Stomach smooth muscle (tissue), 2 donors: ENCODE results near the gene SNAP29.
"Not testable (repeated sequence)": the region's sequence is repeated elsewhere in the genome, so short reads cannot be mapped to it uniquely, and the experiment has no call there.

Experiments
- H3K27ac ChIP-seq: one replicate; pipeline ENCODE4 v1.7.0; 2013; ENCODE audit warnings: mild to moderate bottlenecking, low read length, inconsistent platforms
- H3K27me3 ChIP-seq, 2 donors: one replicate each; pipeline ENCODE4 v1.7.0; 2013; ENCODE audit warnings: low read length in 2 of 2; ENCODE audit not compliant: insufficient read depth in 2 of 2, control insufficient read depth in 1 of 2
- H3K36me3 ChIP-seq, 2 donors: one replicate each; pipeline ENCODE4 v1.7.0; 2013; ENCODE audit warnings: low read length in 2 of 2; ENCODE audit not compliant: control insufficient read depth in 2 of 2, insufficient read depth in 2 of 2
- H3K4me1 ChIP-seq: one replicate; pipeline ENCODE4 v1.7.0; 2013; ENCODE audit warnings: low read length; ENCODE audit not compliant: control insufficient read depth, insufficient read depth
- H3K4me3 ChIP-seq, 2 donors: one replicate each; pipeline ENCODE4 v1.7.0; 2013; ENCODE audit warnings: low read length in 2 of 2
- H3K9ac ChIP-seq, 2 donors: one replicate each; pipeline ENCODE4 v1.7.0; 2013; ENCODE audit warnings: low read length in 2 of 2, mild to moderate bottlenecking in 1 of 2
- H3K9me3 ChIP-seq, 2 donors: one replicate each; pipeline ENCODE4 v1.7.0; 2013; ENCODE audit warnings: low read length in 2 of 2; ENCODE audit not compliant: control insufficient read depth in 2 of 2
- donor health status: healthy.
- donor health status: Pancreatic carcinoma.

The SNAP29 gene

DNA sequence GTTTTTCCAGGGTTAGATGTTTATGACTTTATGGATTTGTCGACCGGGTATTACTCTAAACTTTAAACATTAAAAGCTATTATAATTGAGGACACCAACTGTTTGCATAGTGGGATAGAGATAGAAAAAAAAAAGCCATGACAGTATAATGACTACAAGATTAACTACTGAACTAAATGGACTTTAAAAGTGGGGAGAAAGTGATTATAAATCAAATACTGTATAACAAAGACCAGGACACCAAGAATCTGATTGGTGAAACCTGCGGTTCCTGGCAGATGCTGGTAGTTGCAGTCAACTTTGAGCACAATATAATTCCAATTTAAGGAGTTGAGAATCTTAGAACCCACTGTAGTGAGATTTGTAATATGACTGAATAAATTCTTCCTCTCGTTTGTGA is 60.9 kb downstream of the SNAP29 start:
- Histone ChIP-seq H3K4me1 (peaks cover 20% of the 10 kb centered on the region), H3K36me3 (no peaks in the 10 kb centered on the region), H3K4me3 (peak overlapping the region; percentile 61 to 97), H3K27me3 (no peaks in the 10 kb centered on the region), H3K9me3 (no peaks in the 10 kb centered on the region), H3K27ac (no peak overlapping the region), H3K9ac (peak overlapping the region; percentile 1 to 60)

DNA sequence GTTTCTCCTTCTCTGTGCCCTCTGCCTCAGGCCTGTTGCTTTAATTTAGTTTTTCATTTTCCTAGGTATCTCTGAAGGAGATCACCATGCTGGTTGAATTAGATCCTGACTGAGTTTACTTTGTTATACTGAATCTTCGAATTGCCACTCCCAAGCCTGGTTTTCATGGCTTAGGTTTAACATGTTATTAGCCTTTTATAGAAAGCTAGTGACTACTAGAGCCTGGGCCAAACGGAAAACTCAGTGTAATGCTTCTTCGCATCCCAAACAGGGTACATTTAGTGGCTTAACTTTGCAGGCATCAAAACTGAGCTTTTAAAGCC is 62.0 kb downstream of the SNAP29 start:
- H3K4me1 ChIP-seq, result peaks cover 20% of the 10 kb centered on the region
- H3K27me3 ChIP-seq, result no peaks in the 10 kb centered on the region
- H3K36me3 ChIP-seq, result peaks cover 0 to 3% of the 10 kb centered on the region in 2 donors
- H3K4me3 ChIP-seq, result peak overlapping the region; percentile 61 to 97
- no peak overlapping the region for H3K27ac ChIP-seq
- no peaks in the 10 kb centered on the region for H3K9me3 ChIP-seq
- peak overlapping the region; percentile 2 to 47 for H3K9ac ChIP-seq

DNA sequence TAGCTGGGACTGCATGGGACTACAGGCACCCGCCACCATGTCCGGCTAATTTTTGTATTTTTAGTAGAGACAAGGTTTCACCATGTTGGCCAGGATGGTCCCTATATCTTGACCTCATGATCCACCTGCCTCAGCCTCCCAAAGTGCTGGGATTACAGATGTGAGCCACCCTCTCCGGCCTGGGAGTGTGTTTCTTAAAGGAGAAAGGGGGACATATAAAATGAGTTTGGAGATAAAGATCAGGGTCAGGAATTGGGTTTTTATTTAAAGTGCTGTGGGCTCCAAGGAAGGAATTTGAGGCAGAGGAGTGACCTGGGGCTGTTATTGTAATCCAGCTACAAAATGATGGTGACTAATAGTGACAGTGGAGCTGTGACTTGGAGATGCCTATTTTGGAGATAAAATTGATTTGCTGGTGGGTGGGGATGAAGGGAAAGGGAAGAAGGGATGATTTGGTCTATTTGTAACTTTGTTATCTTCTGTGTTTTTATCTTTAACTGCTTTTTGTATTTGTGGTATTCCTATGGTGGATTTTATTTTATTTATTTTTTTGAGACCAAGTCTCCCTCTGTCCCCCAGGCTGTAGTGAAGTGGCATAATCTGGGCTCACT is 63.4 kb downstream of the SNAP29 start:
- H3K4me1 ChIP-seq, result peaks cover 15% of the 10 kb centered on the region
- H3K4me3 ChIP-seq, result no peak overlapping the region
- H3K27ac ChIP-seq, result no peak overlapping the region
- H3K9ac ChIP-seq, result no peak overlapping the region
- no peaks in the 10 kb centered on the region for H3K9me3 ChIP-seq
- no peaks in the 10 kb centered on the region for H3K27me3 ChIP-seq
- peaks cover 0 to 3% of the 10 kb centered on the region in 2 donors for H3K36me3 ChIP-seq

DNA sequence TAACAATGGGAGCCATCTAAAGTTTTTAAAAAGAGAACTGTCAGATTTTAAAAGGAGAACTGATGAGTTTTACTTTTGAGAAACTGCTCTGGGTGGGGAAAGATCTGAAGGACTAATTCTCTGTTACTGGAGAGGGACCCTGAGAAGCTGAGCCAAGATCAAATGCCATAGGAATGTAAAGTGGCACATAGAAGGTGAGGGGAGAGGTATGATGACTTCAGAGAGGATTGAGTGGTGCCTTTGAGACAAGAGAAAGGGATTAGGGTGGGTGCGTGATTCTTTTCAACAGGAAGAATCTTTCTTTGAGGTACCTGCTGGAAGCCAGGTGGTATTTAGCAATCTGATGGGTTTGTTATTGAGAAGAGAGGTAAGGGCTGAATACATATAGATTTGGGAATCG is 67.4 kb downstream of the SNAP29 start:
- H3K4me3 ChIP-seq, result no peak overlapping the region
- peaks cover 0 to 3% of the 10 kb centered on the region in 2 donors for H3K36me3 ChIP-seq
- peaks cover 5% of the 10 kb centered on the region for H3K4me1 ChIP-seq

DNA sequence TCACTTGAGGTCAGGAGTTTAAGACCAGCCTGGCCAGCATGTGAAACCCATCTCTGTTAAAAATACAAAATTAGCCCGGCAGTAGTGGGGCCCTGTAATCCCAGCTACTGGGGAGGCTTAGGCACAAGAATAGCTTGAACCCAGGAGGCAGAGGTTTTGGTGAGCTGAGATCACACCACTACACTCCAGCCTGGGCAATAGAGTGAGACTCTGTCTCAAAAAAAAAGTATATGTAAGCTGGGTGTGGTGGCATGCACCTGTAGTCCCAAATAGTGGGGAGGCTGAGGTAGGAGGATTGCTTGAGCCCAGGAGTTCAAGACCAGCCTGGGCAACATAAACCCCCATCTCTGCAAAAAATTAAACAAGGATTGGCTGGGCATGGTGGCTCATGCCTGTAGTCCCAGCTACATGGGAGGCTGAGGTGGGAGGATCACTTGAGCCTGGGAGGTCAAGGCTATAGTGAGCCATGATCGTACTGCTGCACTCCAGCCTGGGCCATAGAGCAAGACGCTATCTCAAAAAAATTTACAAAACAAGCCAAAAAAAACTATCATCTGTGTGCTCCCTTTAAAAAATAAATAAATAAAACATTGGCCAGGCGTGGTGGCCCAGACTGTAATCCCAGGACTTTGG is 69.2 kb downstream of the SNAP29 start:
- Histone ChIP-seq H3K9ac (no peak overlapping the region), H3K4me3 (no peak overlapping the region), H3K27ac (no peak overlapping the region), H3K9me3 (no peaks in the 10 kb centered on the region), H3K36me3 (peaks cover 0 to 3% of the 10 kb centered on the region in 2 donors), H3K4me1 (peaks cover 5% of the 10 kb centered on the region), H3K27me3 (no peaks in the 10 kb centered on the region)

More for the DNA sequence above, 67.4 kb downstream of the SNAP29 start:
- Histone ChIP-seq H3K27me3 (no peaks in the 10 kb centered on the region), H3K27ac (no peak overlapping the region), H3K9me3 (no peaks in the 10 kb centered on the region), H3K9ac (no peak overlapping the region)

DNA sequence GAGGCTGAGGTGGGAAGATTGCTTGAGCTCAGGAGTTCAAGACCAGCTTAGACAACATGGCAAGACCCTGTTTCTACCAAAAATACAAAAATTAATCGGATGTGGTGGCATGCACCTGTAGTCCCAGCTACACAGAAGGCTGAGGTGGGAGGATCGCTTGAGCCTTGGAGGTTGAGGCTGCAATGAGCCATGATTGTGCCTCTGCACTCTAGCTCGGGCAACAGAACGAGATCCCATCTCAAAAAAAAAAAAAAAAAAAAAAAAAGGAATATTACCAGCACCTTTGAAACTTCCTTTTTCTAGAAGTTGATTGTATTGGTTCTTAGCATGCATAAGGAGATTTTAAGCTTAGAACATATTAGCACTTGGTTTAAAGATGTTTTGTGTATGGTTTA is 69.8 kb downstream of the SNAP29 start:
- Histone ChIP-seq H3K27ac (no peak overlapping the region), H3K9ac (no peak overlapping the region), H3K36me3 (peaks cover 0 to 3% of the 10 kb centered on the region in 2 donors), H3K4me3 (no peak overlapping the region), H3K4me1 (peaks cover 5% of the 10 kb centered on the region), H3K27me3 (no peaks in the 10 kb centered on the region), H3K9me3 (no peaks in the 10 kb centered on the region)

DNA sequence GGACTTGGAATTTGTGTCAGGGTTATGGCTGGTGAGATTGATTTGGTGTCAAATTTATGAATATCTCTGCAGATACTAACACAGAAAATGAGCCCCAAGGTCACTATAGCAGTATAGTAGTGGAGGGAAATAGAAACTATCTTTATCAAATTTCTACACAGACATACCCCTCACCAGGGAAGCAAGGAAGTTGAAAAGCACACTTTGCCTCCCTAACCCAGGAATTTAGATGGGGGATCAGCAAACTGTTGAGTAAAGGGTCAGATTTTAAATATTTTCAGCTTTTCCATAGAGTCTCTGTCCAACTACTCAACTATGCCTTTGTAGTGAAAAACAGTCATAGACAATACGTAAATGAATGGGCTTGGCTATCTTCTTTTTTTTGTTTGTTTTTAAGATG is 71.2 kb downstream of the SNAP29 start:
- no peaks in the 10 kb centered on the region for H3K27me3 ChIP-seq
- H3K9ac ChIP-seq, result no peak overlapping the region
- H3K9me3 ChIP-seq, result no peaks in the 10 kb centered on the region
- H3K4me1 ChIP-seq, result no peaks in the 10 kb centered on the region
- H3K27ac ChIP-seq, result no peak overlapping the region
- peaks cover 3 to 7% of the 10 kb centered on the region in 2 donors for H3K36me3 ChIP-seq
- no peak overlapping the region for H3K4me3 ChIP-seq

DNA sequence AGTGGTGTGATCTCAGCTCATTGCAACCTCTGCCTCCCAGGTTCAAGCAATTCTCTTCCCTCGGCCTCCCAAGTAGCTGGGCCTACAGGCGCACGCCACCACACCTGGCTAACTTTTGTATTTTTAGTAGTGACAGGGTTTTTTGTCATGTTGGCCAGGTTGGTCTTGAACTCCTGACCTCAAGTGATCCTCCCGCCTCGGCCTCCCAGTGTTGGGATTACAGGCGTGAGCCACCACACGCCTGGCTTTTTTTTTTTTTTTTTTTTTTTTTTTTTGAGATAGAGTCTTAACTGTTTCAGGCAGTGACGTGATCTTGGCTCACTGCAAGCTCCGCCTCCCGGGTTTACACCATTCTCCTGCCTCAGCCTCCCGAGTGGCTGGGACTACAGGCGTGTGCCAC is 71.6 kb downstream of the SNAP29 start:
- H3K9ac ChIP-seq, H3K4me3 ChIP-seq, H3K27me3 ChIP-seq, H3K4me1 ChIP-seq, H3K36me3 ChIP-seq, H3K27ac ChIP-seq, H3K9me3 ChIP-seq: not testable (repeated sequence)

DNA sequence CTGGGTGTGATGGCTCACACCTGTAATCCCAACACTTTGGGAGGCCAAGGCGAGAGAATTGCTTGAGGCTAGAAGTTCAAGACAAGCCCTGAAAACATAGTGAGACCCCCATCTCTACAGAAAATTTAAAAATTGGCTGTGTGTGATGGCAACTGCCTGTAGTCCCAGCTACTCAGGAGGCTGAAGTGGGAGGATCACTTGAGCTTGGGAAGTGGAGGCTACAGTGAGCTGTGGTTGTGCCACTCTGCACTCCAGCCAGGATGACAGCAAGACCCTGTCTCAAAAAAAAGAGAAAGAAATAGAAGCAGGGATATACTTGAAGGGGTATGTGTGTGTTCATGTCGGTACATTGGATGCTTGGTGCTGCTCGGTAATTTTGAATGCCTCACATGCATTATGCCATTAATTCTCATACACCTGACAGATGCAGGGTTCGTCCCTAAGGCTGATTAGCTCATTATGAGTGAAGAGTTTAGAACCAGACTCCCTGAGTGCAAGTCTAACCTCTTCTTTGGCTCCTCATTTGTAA is 72.4 kb downstream of the SNAP29 start:
- Histone ChIP-seq H3K4me3 (no peak overlapping the region), H3K9ac (no peak overlapping the region), H3K36me3 (peaks cover 3 to 4% of the 10 kb centered on the region in 2 donors), H3K9me3 (no peaks in the 10 kb centered on the region), H3K27ac (no peak overlapping the region), H3K4me1 (no peaks in the 10 kb centered on the region), H3K27me3 (no peaks in the 10 kb centered on the region)

DNA sequence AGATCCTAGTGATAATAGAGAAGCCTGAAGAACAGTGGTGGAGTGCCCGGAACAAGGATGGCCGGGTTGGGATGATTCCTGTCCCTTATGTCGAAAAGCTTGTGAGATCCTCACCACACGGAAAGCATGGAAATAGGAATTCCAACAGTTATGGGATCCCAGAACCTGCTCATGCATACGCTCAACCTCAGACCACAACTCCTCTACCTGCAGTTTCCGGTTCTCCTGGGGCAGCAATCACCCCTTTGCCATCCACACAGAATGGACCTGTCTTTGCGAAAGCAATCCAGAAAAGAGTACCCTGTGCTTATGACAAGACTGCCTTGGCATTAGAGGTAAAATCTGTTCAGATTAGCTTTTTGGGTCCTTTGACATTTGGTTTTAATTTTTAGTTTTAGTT is 75.1 kb downstream of the SNAP29 start:
- Histone ChIP-seq H3K9ac (no peak overlapping the region), H3K36me3 (peaks cover 3 to 4% of the 10 kb centered on the region in 2 donors), H3K27ac (no peak overlapping the region), H3K27me3 (no peaks in the 10 kb centered on the region), H3K4me1 (peaks cover 15% of the 10 kb centered on the region), H3K9me3 (no peaks in the 10 kb centered on the region), H3K4me3 (no peak overlapping the region)

DNA sequence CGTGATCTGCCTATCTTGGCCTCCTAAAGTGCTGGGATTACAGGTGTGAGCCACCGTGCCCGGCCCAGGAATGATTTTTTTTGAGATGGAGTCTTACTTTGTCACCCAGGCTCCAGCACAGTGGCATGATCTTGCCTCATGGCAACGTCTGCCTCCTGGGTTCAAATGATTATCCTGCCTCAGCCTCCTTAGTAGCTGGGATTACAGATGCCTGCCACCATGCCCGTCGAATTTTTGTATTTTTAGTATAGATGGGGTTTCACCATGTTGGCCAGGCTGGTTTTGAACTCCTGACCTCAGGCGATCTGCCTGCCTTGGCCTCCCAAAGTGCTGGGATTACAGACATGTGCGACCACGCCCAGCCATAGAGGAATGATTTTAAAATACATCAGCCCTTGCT is 76.2 kb downstream of the SNAP29 start:
- H3K9ac ChIP-seq, H3K27ac ChIP-seq: not testable (repeated sequence)

More for the DNA sequence above, 76.2 kb downstream of the SNAP29 start:
- H3K27me3 ChIP-seq, H3K9me3 ChIP-seq, H3K4me3 ChIP-seq, H3K36me3 ChIP-seq: not testable (repeated sequence)
- H3K4me1 ChIP-seq, result peaks cover 15% of the 10 kb centered on the region
